ENCODE results near the gene NKTR.

- TF ChIP-seq POLR2A (IDR thresholded peaks at IDR 0.05; ENCODE audit: low read length): no peak
- TF ChIP-seq GATA1 (IDR thresholded peaks at IDR 0.05; ENCODE audit: low read depth, low read length): no peak
Observed at GRCh38 chr3:42662037-42662812, 61.7 kb downstream of the NKTR start.

All from erythroblast (primary cell).